Esophagus (tissue), 2 donors: ENCODE results near the gene KRTAP5-10. TPM values are rescaled to one million over a fixed set of nuclear protein-coding genes. Genes with fewer than 3 reads are reported as not detected.
"Not testable (repeated sequence)": the region's sequence is repeated elsewhere in the genome, so short reads cannot be mapped to it uniquely, and the experiment has no call there.

ENCODE experiments used
- H3K27ac ChIP-seq, 2 donors: one replicate each; pipeline ENCODE4 v1.5.1; 2013; ENCODE audit warnings: low read depth in 2 of 2, mild to moderate bottlenecking in 2 of 2, inconsistent platforms in 1 of 2, low read length in 1 of 2, moderate library complexity in 1 of 2
- H3K27me3 ChIP-seq, 2 donors: one replicate each; pipeline ENCODE4 v1.6.1; 2013; ENCODE audit warnings: low read length in 2 of 2, control low read depth in 1 of 2, mild to moderate bottlenecking in 1 of 2; ENCODE audit not compliant: insufficient read depth in 2 of 2, control insufficient read depth in 1 of 2
- H3K36me3 ChIP-seq, 2 donors: one replicate each; pipeline ENCODE4 v1.6.1; 2013; ENCODE audit warnings: low read length in 1 of 2; ENCODE audit not compliant: control insufficient read depth in 2 of 2, insufficient read depth in 2 of 2
- H3K4me1 ChIP-seq, 2 donors: one replicate each; pipeline ENCODE4 v1.6.1; 2013; ENCODE audit warnings: low read length in 1 of 2; ENCODE audit not compliant: control insufficient read depth in 2 of 2, insufficient read depth in 2 of 2
- H3K4me3 ChIP-seq, 2 donors: one replicate each; pipeline ENCODE4 v1.5.1; 2013; ENCODE audit warnings: low read length in 2 of 2, mild to moderate bottlenecking in 2 of 2, low read depth in 1 of 2, moderate library complexity in 1 of 2
- H3K9me3 ChIP-seq, 2 donors: one replicate each; pipeline ENCODE4 v1.6.1; 2013; ENCODE audit warnings: mild to moderate bottlenecking in 2 of 2, low read depth in 1 of 2, low read length in 1 of 2, moderate library complexity in 1 of 2; ENCODE audit not compliant: control insufficient read depth in 2 of 2, insufficient read depth in 1 of 2
- WGBS, 2 donors: extraction: QIAGEN DNeasy Blood & Tissue Kit; methylation state at CpG; one replicate each; pipeline ENCODE4 v1.1.7; 2013; 5-methylcytosine and 5-hydroxymethylcytosine counted together
- polyA plus RNA-seq, 2 donors: library from polyadenylated mRNA; stranded (reverse); fragments of 200-250 nt; gene quantifications; one replicate each; pipeline ENCODE4 v1.2.3, GENCODE V29; 2013
- donor health status: healthy with polysubstance abuse.
- donor health status: Bipolar disorder and iron deficiency.

Gene KRTAP5-10
- under 1 TPM; 0.05 to 0.12 TPM for polyA plus RNA-seq

DNA sequence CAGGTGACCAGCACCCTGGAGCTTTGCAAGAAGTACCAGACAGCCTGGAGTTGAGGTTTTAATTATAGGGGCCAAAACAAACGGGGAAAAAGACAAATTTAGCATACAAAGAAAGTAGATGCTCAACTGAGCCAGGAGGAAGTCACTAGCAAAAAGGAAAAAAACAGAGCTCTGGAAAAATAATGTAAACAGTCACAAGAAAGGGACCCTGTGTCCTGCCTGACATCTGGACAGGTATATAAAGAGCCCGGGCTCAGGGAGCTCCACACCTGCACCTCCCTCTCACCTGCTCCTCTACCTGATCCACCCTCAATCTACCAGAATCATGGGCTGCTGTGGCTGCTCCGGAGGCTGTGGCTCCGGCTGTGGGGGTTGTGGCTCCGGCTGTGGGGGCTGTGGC, at the start of gene KRTAP5-10:
Gene KRTAP5-10 (plus strand): TSS at position 301 of the 400 bp plus-strand sequence. CDS start 25 bp downstream, at position 326.
- Histone ChIP-seq H3K27ac (no peak within 1 kb of the TSS), H3K4me3 (no peak within 1 kb of the TSS), H3K36me3 (no peaks in the 10 kb centered on the region), H3K9me3 (peaks cover 0 to 2% of the 10 kb centered on the region in 2 donors), H3K27me3 (peaks cover 0 to 2% of the 10 kb centered on the region in 2 donors), H3K4me1 (peaks cover 0 to 3% of the 10 kb centered on the region in 2 donors)
- 51 to 67% methylated on average over 5 of the region's 5 CpGs for WGBS, 2 donors

DNA sequence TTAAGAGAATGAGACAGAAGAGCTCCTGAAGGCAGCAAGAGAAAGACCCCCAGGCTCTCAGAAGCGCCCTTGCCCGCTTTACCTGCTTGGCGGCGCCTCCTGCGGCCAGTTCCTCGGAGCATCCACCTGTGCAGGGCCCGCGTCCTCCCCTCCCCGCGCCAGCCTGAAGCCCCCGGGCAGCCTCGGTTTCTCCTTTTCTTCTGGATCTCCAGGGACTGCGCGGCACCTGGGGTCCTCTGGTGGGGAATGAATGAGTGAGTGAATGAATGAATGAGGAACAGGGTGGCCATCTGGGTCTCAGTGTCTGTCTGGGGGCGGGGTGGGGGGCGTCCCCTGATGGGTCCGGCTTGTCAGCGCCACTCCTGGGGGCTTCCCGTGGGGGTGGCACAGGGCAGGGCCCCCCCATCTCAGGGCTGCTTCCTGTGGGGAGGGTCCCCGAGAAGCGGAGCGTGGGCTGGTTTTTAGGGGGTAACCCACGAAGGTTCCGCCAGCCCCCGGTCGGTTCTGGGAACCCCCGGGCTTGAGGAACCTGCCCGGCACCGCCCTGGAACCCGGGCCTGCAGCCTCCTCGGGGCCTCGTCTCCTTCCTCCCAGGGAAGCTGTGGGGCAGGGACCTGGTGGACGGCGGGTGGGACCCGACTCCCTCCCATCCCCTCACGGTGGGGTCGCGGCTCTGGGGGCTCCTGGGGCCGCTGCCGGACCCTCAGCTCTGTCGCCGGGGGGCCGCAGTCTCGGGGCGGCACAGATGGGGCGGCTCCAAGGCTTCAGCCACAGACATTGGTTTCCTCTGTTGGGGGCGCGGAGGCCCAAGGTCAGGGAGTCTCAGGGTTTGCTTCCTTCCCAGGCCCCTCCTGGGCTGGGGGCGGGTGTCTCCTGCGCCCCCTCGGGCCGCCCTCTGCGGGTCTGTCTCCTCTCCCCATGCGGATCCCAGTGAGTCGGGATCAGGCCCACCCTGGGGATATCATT, 46.6 kb upstream of the KRTAP5-10 start:
- no peaks in the 10 kb centered on the region for H3K4me1 ChIP-seq
- 94 to 96% methylated on average over 52 to 55 of the region's 55 CpGs for WGBS, 2 donors
- H3K9me3 ChIP-seq, result no peaks in the 10 kb centered on the region
- no peaks in the 10 kb centered on the region for H3K36me3 ChIP-seq
- no peaks in the 10 kb centered on the region for H3K27me3 ChIP-seq
- no peak overlapping the region for H3K4me3 ChIP-seq
- no peak overlapping the region for H3K27ac ChIP-seq

- Histone ChIP-seq H3K27ac (no peak overlapping the region), H3K36me3 (no peaks in the 10 kb centered on the region), H3K9me3 (no peaks in the 10 kb centered on the region), H3K27me3 (no peaks in the 10 kb centered on the region), H3K4me1 (no peaks in the 10 kb centered on the region), H3K4me3 (no peak overlapping the region)
- 74 to 80% methylated on average over 10 of the region's 10 CpGs for WGBS, 2 donors
Observed at GRCh38 chr11:71519546-71519945, 45.8 kb upstream of the KRTAP5-10 start.

DNA sequence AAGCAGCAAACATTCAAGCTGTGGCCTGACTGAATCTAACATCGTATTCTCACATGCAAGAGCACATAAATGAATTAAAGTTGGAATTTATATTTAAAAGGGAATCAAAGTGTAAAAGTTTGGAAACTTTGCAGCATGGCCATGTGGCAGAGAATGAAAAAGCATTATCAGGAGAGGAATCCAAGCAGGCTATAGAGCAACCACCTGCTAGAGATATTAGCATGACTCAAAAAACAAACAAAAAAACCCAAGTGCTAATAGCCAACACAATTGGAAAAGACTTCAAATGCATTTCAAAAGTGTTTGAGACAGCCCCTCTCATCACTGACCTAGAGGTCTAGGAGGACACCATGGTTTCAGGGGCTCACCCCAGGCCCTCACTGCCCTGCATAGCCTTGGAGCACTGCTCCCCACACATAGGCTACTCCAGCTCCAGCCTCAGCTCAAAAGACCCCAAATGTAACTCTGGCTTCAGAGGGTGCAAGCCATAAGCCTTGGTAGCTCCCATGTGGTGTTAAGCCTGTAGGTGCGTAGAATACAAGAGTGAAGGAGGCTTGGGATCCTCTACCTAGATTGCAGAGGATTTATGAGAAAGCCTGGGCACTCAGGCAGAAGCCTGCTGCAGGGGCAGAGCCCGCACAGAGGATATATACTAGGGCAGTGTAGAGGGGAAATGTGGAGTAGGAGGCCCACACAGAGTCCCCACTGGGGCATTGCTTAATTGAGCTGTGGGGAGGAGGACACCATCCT, 40.0 kb upstream of the KRTAP5-10 start:
- Histone ChIP-seq H3K4me3 (no peak overlapping the region), H3K36me3 (no peaks in the 10 kb centered on the region), H3K9me3 (peaks cover 0 to 3% of the 10 kb centered on the region in 2 donors), H3K4me1 (no peaks in the 10 kb centered on the region), H3K27ac (no peak overlapping the region), H3K27me3 (no peaks in the 10 kb centered on the region)
- WGBS, 2 donors, result 62 to 66% methylated on average over 3 of the region's 3 CpGs

GRCh38 chr11:71525938-71526495, 39.3 kb upstream of the KRTAP5-10 start:
- no peak overlapping the region for H3K4me3 ChIP-seq
- H3K27ac ChIP-seq, result no peak overlapping the region
- H3K36me3 ChIP-seq, result no peaks in the 10 kb centered on the region
- H3K4me1 ChIP-seq, result no peaks in the 10 kb centered on the region
- 85 to 88% methylated on average over 2 of the region's 2 CpGs for WGBS, 2 donors
- peaks cover 0 to 3% of the 10 kb centered on the region in 2 donors for H3K9me3 ChIP-seq
- no peaks in the 10 kb centered on the region for H3K27me3 ChIP-seq

- H3K27me3 ChIP-seq, H3K27ac ChIP-seq, H3K9me3 ChIP-seq, H3K36me3 ChIP-seq, H3K4me1 ChIP-seq, H3K4me3 ChIP-seq: not testable (repeated sequence)
- 56 to 58% methylated on average over 10 of the region's 10 CpGs for WGBS, 2 donors
Observed at GRCh38 chr11:71526796-71527575, 38.4 kb upstream of the KRTAP5-10 start, which contains the start of gene KRTAP5-7. KRTAP5-7 (plus strand) TSS chr11:71527267; CDS start chr11:71527301, 34 bp downstream.

DNA sequence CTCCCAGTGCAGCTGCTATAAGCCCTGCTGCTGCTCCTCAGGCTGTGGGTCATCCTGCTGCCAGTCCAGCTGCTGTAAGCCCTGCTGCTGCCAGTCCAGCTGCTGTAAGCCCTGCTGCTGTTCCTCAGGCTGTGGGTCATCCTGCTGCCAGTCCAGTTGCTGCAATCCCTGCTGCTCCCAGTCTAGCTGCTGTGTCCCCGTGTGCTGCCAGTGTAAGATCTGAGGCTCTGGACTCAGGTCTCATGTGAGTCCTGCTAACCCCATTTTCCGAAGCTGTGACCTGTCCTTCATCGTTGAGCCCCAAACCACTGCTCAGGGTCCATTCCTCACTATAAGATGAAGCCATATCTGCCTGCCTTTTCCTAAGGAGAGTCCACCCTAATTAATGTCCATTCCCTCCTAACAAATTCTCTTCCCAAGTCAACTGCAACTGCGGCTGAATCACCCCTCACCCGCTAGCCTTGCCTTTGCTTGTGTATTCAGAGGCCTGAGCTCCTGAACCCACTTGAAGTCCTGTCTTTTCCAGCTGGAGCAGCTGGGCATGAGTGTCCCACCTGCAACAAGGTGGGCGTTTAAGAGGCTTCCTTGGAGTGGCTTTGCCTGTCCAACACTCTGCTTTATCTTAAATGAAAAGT, 37.7 kb upstream of the KRTAP5-10 start:
- Histone ChIP-seq H3K9me3 (peaks cover 0 to 3% of the 10 kb centered on the region in 2 donors), H3K27ac (no peak overlapping the region), H3K4me3 (no peak overlapping the region), H3K4me1 (no peaks in the 10 kb centered on the region), H3K36me3 (no peaks in the 10 kb centered on the region), H3K27me3 (no peaks in the 10 kb centered on the region)
- 84 to 90% methylated on average over 6 of the region's 6 CpGs for WGBS, 2 donors

GRCh38 chr11:71530602-71531001, 34.8 kb upstream of the KRTAP5-10 start:
- Histone ChIP-seq H3K4me1 (no peaks in the 10 kb centered on the region), H3K36me3 (no peaks in the 10 kb centered on the region), H3K27ac (no peak overlapping the region), H3K27me3 (no peaks in the 10 kb centered on the region), H3K4me3 (no peak overlapping the region), H3K9me3 (peaks cover 0 to 2% of the 10 kb centered on the region in 2 donors)
- 91 to 92% methylated on average over 11 of the region's 11 CpGs for WGBS, 2 donors
